KMS-11 (cell line): ENCODE results near the gene HOXD9.

Experiments
- H2AFZ ChIP-seq: fragments of 200-600 bp; sonication (generic); 2 replicates; pipeline ENCODE4 v1.6.1; 2016; ENCODE audit warnings: antibody characterized with exemption, mixed run types, low read depth
- H3K27ac ChIP-seq: fragments of 200-600 bp; sonication (generic); 2 replicates; pipeline ENCODE4 v1.6.1; 2016; ENCODE audit warnings: mild to moderate bottlenecking, mixed run types
- H3K27me3 ChIP-seq: fragments of 200-600 bp; sonication (generic); 2 replicates; pipeline ENCODE4 v1.6.1; 2017; ENCODE audit warnings: mild to moderate bottlenecking, low read depth, mixed run types, moderate library complexity; ENCODE audit not compliant: insufficient read depth
- H3K36me3 ChIP-seq: fragments of 200-600 bp; sonication (generic); 2 replicates; pipeline ENCODE4 v1.6.1; 2017; ENCODE audit warnings: mild to moderate bottlenecking, mixed run types; ENCODE audit not compliant: insufficient read depth
- H3K4me1 ChIP-seq: fragments of 200-600 bp; sonication (generic); 2 replicates; pipeline ENCODE4 v1.6.1; 2016; ENCODE audit warnings: mild to moderate bottlenecking, low read depth, mixed run types; ENCODE audit not compliant: poor library complexity, severe bottlenecking
- H3K4me2 ChIP-seq: fragments of 200-600 bp; sonication (generic); 2 replicates; pipeline ENCODE4 v1.7.0; 2016; ENCODE audit warnings: mild to moderate bottlenecking, mixed run types
- H3K4me3 ChIP-seq: fragments of 200-600 bp; sonication (generic); IDR thresholded peaks from 2 replicates; pipeline ENCODE4 v1.6.1; 2017; ENCODE audit warnings: low read depth, low read length, mixed read lengths; ENCODE audit not compliant: insufficient read depth
- H3K79me2 ChIP-seq: fragments of 200-600 bp; sonication (generic); 2 replicates; pipeline ENCODE4 v1.6.1; 2016; ENCODE audit warnings: low read depth, mixed run types; ENCODE audit not compliant: insufficient read depth
- H3K9ac ChIP-seq: fragments of 200-600 bp; sonication (generic); 2 replicates; pipeline ENCODE4 v1.6.1; 2016; ENCODE audit warnings: mild to moderate bottlenecking, mixed run types
- H4K20me1 ChIP-seq: fragments of 200-600 bp; sonication (generic); 2 replicates; pipeline ENCODE4 v1.6.1; 2016; ENCODE audit warnings: mild to moderate bottlenecking, mixed run types; ENCODE audit not compliant: insufficient read depth
- CTCF ChIP-seq: fragments of 200-600 bp; sonication (generic); conservative IDR thresholded peaks from 2 replicates; pipeline ENCODE4 v1.6.1; 2017; ENCODE audit warnings: low read depth, mild to moderate bottlenecking, antibody characterized with exemption, low read length, moderate library complexity, mixed read lengths

The HOXD9 gene

DNA sequence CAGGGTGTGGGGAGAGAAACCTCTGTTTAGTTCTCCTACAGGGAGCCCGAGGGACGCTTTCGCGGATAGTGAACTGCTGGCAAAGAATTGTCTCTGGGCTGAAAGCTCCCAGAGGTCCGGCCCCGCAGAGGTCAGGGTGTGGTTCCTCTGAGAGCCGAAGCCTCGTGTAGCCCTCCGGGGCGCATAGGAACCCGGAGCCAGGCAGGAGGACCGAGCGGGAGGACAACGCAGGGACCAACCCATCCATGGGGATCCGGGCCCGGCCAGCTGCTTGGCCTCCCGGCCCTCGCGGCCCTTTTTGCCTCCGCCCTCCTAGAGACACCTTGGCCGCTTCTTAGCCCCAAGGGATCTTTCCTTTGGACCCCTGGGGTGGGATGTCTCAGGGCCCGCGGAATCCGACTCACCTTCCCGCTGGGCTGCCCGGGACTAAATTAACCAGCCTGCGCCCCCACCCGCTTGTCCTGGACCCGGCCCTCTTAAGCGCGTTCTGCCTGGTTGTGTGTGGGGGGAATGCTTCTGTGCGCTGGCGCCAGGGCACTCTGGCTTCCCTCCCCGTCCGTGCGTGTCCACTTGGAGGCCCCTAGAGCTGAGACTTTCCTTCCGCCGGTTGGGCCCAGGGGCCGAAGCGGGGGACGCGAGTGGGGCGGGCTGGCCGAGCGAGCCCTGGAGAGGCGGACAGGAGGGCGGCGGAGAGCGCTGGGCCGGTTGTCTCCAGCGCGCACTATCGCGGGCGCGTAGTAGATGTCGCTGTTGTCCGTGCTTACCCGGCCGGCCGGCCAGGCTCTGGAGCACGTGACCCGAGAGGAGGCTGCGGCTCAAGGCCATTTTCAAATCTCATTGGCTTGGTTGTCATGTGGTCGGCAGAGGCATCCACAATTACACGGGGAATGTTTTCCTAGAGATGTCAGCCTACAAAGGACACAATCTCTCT is 6.4 kb upstream of the HOXD9 start, which contains the start of gene HOXD10:
TSS of gene HOXD10 (plus strand) at position 896 of the 931 bp plus-strand sequence. CDS start 56 bp downstream, outside the sequence.
- H3K36me3 ChIP-seq, result no peaks in the 10 kb centered on the region
- H3K4me1 ChIP-seq, result no peaks in the 10 kb centered on the region
- no peak within 1 kb of the TSS for H3K4me3 ChIP-seq
- H3K27ac ChIP-seq, result no peak within 1 kb of the TSS
- no peaks in the 10 kb centered on the region for H3K27me3 ChIP-seq
- H3K9ac ChIP-seq, result no peak within 1 kb of the TSS
- no peak within 1 kb of the TSS for H3K4me2 ChIP-seq
- no peak for TF ChIP-seq CTCF
- H4K20me1 ChIP-seq, result no peaks in the 10 kb centered on the region
- no peak within 1 kb of the TSS for H2AFZ ChIP-seq
- no peaks in the 10 kb centered on the region for H3K79me2 ChIP-seq

GRCh38 chr2:176117162-176117822 is 5.2 kb upstream of the HOXD9 start:
- no peaks in the 10 kb centered on the region for H3K4me1 ChIP-seq
- no peak for TF ChIP-seq CTCF
- H2AFZ ChIP-seq, result no peak overlapping the region
- no peaks in the 10 kb centered on the region for H4K20me1 ChIP-seq
- H3K36me3 ChIP-seq, result no peaks in the 10 kb centered on the region
- no peak overlapping the region for H3K9ac ChIP-seq
- no peak overlapping the region for H3K27ac ChIP-seq
- no peaks in the 10 kb centered on the region for H3K79me2 ChIP-seq
- H3K4me2 ChIP-seq, result no peak overlapping the region
- H3K4me3 ChIP-seq, result no peak overlapping the region
- H3K27me3 ChIP-seq, result no peaks in the 10 kb centered on the region

DNA sequence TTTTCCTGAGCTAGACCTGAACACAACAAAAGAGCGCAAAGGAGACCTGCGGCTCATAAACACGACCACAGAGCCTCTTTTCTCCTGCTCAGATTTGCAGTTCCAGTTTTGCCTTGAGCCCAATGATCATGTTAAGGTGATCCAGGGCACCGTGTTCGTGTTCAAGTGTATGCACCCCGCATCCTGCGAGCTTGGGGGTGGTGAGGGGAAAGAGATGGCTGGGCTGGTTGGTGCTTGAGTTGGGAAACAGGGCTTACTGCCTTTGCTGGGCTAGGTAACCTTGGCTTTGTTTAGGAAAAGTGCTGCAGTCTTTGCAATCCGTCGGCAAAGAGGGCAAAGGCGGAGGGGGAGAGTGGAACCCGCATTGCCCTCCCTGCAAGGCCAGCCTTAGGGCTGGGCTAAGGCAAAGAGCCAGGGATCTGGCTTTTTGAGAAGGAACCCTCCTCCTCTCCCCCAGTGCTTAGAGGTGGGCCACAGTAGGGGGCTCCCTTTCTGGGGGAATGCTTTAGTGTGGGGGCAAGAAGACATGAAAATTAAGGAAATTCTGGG is 4.6 kb upstream of the HOXD9 start:
- Histone ChIP-seq H3K4me3 (no peak overlapping the region), H3K4me1 (no peaks in the 10 kb centered on the region), H4K20me1 (no peaks in the 10 kb centered on the region), H3K9ac (no peak overlapping the region), H3K27me3 (no peaks in the 10 kb centered on the region), H3K79me2 (no peaks in the 10 kb centered on the region), H3K27ac (no peak overlapping the region), H3K4me2 (no peak overlapping the region), H2AFZ (peak overlapping the region; percentile 31; the same call in 1 of the 2 replicates), H3K36me3 (no peaks in the 10 kb centered on the region)
- no peak for TF ChIP-seq CTCF

DNA sequence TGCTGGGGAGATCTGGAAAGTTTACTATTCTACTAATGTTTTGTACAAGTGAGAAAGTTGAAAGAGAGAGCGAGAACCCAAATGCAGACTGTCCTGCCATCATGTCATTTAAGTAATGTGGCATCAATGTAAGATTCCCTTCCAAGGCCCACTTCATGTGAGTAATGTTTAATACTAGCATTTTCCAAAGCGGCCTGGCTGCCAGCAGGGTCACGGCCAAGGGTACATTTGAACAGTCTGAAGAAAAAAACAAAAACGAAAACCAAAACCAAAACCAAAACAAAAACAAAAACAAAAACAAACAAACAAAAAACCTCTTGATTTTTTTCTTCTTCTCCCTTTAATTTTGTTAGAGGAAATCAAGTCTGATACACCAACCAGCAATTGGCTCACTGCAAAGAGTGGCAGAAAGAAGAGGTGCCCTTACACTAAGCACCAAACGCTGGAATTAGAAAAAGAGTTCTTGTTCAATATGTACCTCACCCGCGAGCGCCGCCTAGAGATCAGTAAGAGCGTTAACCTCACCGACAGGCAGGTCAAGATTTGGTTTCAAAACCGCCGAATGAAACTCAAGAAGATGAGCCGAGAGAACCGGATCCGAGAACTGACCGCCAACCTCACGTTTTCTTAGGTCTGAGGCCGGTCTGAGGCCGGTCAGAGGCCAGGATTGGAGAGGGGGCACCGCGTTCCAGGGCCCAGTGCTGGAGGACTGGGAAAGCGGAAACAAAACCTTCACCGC is 3.7 kb upstream of the HOXD9 start:
- Histone ChIP-seq H3K36me3 (no peaks in the 10 kb centered on the region), H3K4me3 (no peak overlapping the region), H3K9ac (no peak overlapping the region), H3K79me2 (no peaks in the 10 kb centered on the region), H2AFZ (peak overlapping the region; percentile 31), H3K27me3 (no peaks in the 10 kb centered on the region), H3K27ac (no peak overlapping the region), H4K20me1 (no peaks in the 10 kb centered on the region), H3K4me1 (no peaks in the 10 kb centered on the region), H3K4me2 (peak overlapping the region; percentile 36; the same call in 1 of the 2 replicates)
- peak; percentile 62 for TF ChIP-seq CTCF
